Measurements from ENCODE around the gene FAM114A2.

GRCh38 chr5:154044099-154044498 lies 5.4 kb upstream of the FAM114A2 start:
- TF ChIP-seq CTCF (IDR thresholded peaks at IDR 0.05 in 8 of 11, conservative IDR thresholded peaks at IDR 0.05 in 3 of 11) = no peak
- TF ChIP-seq POLR2A (IDR thresholded peaks at IDR 0.05) = no peak

Measured in spleen (tissue), 7 donors.